GM18511 (cell line): Measurements from ENCODE around the gene BACH2.
A peak's percentile ranks its signal among the peaks of the same experiment; 100 is the strongest.
"Not testable (repeated sequence)": the region's sequence is repeated elsewhere in the genome, so short reads cannot be mapped to it uniquely, and the experiment has no call there.

ENCODE experiments used
- ATAC-seq: cut with Tn5 transposase; IDR thresholded peaks from one replicate; pipeline ENCODE4 v1.9.1; 2021; ENCODE audit warnings: mild to moderate bottlenecking, moderate library complexity; ENCODE audit not compliant: unreplicated experiment

Gene BACH2

DNA sequence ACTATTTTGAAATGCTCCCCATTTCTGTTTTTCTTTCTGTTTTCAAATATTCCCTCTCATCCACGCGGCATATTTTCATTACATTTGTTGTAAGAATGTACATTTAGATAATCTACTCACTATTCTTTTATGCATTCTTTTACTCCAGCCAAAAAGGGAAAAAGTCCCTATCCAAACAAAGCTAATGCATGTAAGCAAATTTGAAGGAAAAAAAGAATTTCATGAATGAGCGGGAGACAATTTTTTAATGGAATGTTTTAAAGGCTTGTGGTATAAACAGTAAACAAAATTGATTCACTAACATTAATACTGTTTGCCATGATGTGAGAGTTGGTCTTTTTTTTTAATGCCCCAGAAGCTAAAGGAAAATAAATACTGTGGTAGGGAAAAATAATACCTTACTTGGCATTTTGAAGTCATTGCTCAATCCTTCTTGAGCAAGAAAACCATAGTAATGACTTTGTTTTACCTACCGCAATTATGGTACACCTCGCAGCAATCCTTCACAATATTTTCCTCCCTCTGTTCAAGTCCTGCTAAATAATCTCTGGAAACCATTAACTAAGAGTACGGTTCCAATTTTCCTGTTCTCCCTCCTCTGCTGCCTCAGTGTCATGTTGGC is 79.0 kb downstream of the BACH2 start:
- no peak for ATAC-seq

DNA sequence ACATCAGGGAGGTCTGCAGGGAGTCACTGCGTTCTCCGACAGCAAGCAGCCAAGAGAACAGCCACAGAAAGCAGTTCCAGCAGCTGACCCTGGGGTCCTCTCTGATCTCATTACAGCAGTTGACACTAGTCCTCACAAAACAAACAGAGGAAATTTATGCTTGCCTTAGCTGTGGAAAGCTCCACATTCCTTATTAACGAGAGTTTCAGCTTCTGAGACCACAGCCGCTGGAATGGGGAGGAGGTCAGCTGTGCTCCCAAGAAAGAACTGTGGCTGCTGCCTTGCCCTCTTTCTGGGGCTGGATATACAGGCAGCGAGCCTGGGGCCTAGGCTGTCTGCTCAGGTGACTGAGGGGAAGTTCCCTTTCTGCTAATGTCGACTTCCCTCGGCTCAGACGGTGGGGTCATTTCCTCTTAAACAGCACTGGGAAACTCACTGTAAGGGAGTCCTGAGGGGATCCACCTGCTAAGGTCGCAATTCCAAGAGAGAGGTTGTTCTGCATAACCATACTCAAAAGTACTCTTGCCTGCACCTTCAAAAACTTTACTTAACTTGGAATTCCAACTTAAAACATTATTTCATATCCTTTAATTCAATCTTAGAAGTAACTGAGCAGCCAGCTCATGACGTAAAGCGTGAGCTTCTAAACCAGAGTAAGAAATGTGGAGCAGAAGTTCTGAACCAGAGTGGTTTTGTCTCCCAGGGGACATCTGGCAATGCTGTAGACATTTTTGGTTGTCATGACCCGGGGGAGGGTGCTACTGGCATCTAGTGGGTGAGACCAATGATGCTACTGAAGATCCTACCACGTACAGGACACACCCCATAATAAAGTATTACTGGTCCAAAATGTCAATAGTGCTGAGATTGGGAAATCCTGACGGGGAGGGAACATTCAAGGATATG is 80.3 kb downstream of the BACH2 start:
- ATAC-seq: peak; percentile 77

DNA sequence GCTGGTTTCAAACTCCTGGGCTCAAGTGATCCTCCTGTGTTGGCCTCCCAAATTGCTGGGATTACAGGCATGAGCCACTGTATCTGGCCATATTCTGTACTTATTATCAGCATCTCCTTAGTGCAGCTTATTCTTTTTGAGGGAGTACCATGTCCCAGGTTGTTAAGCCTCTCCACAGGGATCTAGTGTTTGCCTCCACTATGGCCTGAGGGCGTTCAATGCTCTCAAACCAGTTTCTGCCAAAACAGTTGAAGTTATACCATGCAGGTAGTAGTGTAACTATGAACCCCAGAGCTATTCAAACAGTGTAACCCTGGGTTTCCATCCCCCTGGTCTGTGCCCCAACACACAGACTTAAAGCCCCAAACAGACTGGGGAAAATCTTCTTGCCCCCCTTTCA is 81.7 kb downstream of the BACH2 start:
- no peak for ATAC-seq

DNA sequence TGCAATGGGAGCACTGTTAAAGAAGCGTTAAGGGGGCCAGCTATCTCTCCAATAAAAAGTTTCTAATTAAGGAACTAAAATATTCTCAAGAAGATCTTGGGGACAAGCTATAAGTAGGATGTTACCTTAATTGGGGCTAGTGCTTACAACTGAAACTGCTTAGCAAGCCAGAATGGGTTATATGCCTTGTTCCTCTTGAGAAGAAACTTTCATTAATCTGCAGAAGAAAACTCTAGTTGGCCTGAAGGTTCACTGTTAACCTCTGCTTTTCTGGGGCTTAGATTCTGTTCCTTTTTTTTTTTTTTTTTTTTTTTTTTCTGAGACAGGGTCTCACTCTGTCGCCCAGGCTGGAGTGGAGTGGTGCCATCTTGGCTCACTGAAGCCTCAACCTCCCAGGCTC is 82.2 kb downstream of the BACH2 start:
- ATAC-seq: no peak

DNA sequence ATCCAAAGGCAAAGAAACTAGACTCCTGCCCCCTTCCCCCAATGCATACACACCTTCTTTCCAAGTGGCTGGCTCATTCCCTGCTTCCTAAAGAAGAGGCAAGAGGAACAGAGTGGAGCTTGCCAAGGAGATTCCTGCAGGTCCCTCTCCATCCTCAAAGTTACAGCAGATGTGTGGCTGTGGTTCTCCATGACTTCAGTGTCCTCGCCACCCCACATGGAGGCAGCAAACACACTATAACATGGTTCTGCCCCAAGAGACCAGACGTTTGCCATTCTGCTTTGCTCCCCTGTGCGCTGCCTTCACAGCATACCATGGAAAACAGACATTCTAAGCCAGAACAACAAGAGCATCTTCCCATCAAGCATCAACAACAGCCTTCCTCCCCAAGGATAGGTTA is 84.4 kb downstream of the BACH2 start:
- no peak for ATAC-seq

DNA sequence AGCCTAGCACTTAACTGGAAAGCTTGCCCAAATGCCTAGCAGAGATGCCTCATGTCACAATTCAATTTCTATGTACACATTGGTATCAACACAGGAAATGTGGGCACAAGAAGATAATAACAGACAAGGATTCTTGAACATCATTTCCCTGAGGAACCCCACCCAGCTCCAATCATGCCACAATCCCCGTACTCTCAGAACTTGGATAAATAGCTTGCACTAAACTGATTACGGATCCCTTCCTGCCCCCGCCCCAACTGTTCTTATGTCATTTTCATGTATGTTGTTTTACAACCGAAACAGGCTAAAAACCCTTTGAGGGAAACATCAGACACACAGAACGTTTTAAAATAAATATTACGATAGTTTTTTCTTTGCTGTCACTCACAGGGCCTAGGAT is 87.1 kb downstream of the BACH2 start:
- no peak for ATAC-seq

DNA sequence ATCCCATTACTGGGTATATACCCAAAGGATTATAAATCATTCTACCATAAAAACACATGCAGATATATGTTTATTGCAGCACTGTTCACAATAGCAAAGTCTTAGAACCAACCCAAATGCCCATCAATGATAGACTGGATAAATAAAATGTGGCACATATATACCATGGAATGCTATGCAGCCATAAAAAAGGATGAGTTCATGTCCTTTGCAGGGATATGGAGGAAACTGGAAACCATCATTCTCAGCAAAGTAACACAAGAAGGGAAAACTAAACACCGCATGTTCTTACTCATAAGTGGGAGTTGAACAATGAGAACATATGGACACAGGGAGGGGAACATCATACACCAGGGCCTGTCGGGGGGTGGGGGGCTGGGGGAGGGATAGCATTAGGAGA is 88.0 kb downstream of the BACH2 start:
- ATAC-seq: not testable (repeated sequence)

DNA sequence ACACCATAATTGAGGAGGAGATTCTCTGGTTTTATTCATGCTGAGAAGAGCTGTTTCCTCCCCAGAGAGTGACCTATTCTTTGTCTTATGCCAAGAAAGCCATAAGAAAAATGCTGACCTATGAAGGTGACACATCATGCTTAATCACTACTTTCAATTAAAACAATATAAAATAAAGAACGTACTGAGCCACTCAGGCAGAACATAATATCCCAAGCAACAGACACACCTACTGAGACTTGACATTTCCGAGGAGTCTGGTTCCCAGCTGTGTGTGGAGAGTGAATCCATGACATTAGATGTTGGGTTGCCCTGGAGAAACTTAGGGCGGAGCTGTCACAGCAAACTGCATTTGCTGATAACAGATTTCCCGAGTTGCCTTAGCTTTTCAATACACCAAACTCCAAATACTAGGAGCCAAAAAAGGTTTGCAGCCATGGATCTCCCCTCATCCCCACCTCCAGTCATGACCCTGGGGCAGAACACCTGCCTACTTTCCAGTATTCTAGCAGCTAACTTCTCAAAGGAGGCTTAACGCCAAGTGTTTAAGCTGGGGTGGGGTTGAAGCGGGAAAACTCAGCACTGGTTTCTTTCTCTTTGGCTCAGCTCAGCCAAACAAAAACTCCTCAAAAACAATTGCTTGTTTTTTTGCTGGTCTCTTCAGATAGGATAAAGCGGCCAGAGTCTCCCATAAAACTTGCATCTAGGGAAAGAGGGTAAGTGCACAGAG is 92.2 kb downstream of the BACH2 start:
- ATAC-seq: no peak

DNA sequence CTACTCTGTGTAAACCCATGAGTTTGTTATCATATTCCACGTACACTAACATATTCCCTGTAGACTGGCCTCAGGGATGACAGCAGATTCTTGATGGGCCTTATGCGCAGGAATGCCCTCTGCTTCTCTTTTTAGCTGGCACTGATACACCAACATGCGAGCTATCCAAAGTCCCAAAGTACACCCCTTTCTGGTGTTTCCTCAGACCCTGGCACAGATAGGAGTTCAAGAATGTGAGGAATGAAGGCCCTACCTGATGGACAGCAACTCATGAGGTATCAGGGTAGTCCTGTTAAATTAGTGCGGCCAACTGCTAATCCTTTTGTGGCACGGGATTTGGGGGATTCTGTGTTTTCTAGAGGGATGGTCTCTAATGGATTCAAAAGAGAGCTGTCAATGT is 93.0 kb downstream of the BACH2 start:
- no peak for ATAC-seq

DNA sequence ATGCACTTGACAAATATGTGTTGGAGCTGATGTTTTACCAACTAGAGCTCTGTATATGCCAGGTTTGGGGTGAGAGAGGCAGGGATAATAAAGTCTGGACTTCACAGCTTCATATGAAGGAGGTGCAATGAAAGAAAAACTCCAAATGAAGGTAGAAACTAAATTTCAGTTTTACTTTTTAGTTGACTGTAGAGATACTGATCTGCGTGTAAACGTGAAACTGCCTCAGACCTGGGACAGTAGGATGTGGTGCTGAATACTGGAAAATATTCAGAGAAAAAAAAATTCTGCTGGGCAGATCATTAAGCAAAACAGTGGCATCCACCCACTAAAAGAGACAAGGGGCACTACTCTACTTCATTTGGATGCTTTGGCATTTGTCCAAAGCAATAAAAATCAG is 94.5 kb downstream of the BACH2 start:
- peak; percentile 45 for ATAC-seq

DNA sequence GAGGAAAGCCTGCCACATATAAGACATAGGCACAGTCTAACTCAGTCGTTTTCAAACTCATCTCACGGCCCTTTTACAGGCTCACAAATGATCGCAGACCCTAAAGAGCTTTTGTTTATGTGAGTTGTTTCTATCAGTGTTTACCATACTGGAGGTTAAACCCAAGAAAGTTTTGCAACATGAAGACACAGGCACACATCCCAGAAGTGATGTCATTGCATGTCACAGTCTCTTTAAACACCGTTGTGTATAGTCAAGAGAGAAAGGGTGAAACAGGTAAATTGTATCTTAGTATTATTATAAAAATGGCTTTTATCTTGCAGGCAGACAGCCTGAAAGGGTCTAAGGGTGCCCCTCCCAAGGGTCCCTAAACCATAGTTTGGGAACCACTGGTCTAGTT is 96.7 kb downstream of the BACH2 start:
- no peak for ATAC-seq

DNA sequence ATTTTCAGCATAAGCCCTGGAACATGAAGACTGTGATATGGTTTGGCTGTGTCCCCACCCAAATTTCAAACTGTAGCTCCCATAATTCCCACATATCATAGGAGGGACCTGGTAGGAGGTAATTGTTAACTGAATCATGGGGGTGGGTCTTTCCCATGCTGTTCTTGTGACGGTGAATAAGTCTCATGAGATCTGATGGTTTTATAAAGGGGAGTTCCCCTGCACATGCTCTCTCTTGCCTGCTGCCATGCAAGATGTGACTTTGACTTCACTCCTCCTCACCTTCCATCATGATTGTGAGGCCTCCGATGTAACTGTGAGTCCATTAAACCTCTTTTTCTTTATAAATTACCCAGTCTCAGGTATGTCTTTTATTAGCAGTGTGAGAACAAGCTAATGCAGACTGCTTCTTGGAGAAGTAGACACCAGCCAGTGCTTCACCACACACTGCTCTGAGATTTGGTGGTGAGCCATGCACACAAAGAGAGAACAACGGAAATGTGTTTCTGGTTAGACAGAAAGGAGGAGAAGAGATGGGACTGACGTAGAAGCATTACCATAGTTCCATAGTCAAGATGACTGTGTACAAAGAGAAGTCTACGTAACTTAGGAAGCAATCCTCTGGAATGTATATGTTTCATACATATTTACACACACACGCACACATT is 97.8 kb downstream of the BACH2 start:
- no peak for ATAC-seq

DNA sequence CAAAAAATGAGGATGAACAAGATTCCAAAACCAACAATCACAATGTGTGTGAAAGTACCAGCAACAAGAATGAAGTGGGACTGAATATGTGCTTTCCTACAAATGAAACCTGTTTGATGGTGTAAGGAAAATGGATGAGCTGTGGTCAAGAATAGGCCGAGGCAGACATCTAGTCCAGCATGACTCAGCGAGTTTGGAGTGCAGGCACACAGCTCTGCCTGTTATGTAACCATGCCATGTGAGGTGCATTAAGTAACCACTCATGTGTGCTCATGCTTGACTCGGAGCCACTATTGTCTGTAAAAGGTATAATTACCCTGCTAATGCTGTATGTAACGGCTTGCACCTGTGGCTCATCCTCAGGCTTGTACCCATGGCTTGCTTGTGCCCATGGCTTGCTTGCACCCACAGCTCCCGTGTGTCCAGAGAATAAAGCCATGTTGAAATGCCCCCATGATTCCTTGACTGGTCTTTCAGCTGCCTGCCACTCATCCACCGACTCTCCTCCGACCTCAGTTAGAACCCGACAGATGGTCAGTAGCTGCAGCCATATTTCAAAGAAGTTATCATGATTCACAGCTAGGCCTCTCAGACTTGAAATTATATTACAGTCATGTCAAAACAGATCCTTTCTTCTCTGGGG is 98.7 kb downstream of the BACH2 start:
- ATAC-seq: no peak

DNA sequence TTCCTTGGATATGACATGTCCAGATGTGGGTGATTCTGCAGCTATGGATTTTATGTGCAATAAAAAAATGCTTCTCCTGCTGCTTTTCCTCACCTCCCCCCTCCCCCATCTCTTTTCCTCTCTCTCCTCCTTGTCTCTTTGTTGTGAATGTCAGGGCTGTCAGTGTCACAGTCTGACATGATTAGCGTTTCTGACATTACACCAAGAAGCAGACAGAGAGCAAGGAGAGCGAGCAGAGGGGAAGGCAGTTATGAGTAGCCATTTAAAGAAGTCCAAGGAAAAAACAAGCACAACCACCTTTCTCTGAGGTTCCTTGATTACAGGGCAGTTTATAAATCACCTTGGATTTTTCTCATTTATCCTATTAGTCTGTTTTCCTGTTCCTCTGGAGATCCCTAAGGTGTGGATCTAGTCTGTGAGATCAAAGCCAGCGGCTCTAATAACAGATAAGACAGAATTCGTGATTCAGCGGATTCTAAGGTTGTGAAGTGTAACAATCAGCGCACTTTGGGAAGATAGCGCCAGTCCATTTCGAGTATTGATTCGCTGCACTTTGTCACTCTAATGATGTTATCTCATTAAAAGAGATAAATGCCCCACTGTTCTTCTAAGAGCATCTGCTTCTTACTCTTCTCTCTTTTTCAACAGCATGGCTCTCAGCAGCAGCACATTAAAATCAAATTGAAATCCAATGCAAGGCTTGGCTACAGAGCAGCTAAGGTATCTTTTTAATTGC is 101.4 kb downstream of the BACH2 start:
- no peak for ATAC-seq

DNA sequence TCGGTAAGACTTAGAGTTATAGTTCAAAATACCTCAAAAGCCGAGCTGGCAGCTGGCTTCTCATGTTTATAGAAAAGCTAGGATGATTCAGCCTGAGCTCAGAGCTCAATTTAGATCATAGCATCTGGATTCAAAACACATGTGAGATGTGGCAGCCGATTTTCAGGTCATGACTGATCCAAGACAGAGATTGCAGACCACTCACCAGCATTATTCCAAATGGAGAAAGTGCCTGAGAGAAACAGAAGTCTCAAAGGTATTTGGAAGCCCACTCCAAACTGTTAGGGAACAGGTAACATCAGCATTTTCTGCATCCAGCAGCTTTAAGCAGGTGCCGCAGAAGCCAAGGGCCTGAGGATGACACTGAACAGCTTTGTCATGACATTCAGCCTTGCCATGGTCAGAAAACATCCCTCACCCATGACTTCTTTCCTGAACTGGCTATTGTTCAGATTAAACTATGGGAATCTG is 102.2 kb downstream of the BACH2 start:
- no peak for ATAC-seq

DNA sequence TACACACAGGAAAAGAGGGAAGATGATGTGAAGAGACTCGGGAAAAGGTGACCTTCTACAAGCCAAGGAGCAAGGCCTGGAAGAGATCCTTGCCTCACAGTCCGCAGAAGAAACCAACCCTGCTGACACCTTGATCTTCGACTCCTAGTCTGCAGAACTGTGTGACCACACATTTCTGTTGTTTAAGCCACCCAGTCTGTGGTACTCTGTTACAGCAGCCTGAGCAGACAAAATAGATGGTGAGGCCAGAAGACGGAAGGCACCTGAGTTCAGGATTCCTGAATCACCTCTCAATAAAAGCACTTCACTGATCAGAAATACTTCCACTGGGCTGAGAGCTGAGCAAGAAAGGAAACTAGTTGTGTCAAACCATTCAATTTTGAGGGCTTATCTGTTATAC is 103.3 kb downstream of the BACH2 start:
- no peak for ATAC-seq

DNA sequence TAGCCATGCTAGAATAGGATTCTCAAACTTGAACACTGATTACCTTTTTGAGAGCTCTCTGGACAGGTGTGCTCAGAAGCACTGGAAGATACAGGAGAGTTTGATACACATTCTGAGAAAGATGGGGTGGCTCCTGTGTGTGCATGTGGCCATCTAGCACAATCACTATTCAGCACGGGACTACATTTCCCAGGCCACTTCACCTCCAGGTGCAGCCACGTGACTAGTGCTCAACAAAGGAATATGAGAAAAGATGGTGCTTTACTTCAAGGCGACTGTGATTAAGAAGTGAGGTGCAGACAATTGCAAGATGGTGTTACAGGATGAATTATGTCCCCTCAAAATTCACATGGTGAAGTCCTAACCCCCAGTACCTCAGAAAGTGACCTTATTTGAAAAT is 103.8 kb downstream of the BACH2 start:
- ATAC-seq: no peak

DNA sequence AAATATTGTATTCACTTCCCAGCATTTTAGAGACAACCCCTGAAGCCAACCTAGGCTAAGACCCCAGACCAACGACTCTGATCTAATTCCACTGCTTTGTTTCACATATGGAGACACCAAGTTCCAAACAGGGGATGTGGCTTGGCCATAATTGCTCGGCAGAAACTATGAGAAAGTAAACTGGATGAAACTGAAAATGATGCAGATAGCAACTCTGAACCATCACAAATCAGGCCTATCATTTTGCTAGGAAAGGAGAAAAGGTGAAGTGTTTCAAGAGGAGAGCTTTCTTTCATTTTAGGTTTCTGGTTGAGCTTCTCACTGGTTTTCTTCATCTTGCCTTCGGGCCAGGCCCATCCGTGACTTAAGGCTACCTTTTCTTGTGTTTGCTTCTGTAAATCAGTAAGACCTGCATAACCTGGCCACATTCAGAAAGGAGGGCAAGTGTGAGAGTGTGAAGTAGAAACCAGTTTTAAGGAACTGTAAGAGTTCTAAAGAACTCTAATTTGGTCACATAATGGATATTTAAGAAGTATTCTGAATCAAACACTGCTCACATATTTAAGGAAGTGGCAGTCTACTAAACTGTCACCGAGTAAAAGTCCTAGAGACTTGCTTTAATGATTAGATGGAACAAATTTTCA is 105.8 kb downstream of the BACH2 start:
- no peak for ATAC-seq

DNA sequence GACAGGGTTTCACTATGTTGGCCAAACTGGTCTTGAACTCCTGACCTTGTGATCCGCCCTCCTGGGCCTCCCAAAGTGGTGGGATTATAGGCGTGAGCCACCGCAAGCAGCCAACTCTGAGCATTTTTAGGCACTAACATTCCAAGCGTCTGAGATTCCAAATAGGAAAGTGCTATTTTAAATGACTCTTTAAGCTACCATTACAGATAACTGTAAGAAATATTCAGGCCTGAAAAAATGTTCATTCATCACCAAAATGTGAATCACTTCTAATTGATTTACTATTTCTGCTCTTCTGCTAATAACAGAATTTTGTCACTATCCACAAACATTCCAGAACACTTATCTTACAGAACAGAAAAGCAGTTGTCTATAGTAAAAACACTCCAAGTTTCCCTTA is 106.5 kb downstream of the BACH2 start:
- no peak for ATAC-seq
